Measurements from ENCODE around the gene THYN1. TPM values are rescaled to one million over a fixed set of nuclear protein-coding genes. Genes with fewer than 3 reads are reported as not detected.
A peak's percentile ranks its signal among the peaks of the same experiment; 100 is the strongest.
"Not testable (repeated sequence)": the region's sequence is repeated elsewhere in the genome, so short reads cannot be mapped to it uniquely, and the experiment has no call there.

Gene THYN1
- 24.7 and 34.7 TPM in 2 replicates for total RNA-seq (2014; rRNA removed; shearing (Covaris generic))

DNA sequence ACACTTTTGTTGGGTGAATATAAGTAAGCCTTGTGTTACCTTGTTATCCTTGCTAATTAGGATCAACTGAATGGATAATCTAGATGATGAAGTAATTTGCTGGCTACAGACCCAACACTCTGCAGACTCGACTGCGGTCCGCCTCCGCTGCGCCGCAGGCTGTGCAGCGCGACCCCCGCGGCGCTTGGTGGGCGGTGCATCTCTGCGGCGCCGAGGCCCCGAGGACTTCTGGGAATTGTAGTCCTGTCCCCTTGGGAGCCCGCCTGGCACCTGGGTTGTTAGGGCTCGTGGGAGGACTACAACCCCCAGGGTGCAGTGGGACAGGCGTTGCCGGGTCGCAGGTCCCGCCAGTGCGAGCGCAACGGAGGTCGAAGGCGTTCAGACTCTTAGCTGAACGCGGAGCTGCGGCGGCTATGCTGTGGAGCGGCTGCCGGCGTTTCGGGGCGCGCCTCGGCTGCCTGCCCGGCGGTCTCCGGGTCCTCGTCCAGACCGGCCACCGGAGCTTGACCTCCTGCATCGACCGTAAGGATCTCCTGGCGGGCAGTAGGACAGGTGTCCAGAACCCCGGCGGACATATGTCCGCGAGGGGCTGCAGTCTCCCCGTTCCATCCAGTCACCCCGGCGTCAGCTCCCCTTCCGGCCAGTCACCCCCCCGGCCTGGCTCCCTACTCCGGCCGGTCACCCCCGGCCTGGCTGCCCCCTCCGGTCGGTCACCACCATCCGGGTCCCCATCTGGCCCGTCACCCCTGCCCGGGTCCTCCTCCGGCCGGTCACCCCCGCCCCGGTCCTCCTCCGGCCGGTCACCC is at the start of gene THYN1, which contains the start of gene ACAD8:
Gene THYN1 (minus strand): TSS at position 165 of the 806 bp plus-strand sequence. CDS start 470 bp downstream, outside the sequence.
Gene ACAD8 (plus strand): TSS at position 381 of the 806 bp plus-strand sequence. CDS start 33 bp downstream, at position 414.
- Histone ChIP-seq H3K4me3 (peak within 1 kb of the TSS; percentile 78), H3K9me3 (replicated peaks) (no peaks in the 10 kb centered on the region), H3K27ac (no peak within 1 kb of the TSS), H3K27me3 (replicated peaks) (no peaks in the 10 kb centered on the region), H3K36me3 (peaks cover 6% of the 10 kb centered on the region), H3K4me1 (replicated peaks) (peaks cover 9% of the 10 kb centered on the region; the same call in 1 of the 2 replicates)
- peak; percentile 71 to 91 for DNase-seq (ENCODE audit: low read depth in 1 of 2, low spot score in 2 of 2)

DNA sequence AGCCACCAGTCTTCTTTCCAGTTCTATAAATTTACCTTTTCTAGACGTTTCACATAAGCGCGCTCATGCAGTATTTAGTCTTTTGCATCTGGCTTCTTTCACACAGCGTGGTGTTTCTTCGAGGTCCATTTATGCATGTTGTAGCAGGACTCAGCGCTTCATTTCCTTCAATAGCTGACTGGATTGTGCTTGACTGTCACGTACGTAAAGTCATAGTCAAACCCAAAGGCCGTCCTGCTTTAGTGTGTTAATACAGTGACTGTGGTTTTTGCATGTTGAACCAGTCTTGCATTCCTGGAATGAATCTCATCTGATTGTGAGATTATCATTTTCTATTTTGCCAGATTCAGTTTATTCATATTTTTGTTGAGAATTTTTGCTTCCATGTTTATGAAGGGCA is 41.5 kb upstream of the THYN1 start:
- Histone ChIP-seq H3K9me3 (replicated peaks) (no peaks in the 10 kb centered on the region), H3K36me3 (no peaks in the 10 kb centered on the region), H3K27ac (no peak overlapping the region), H3K4me3 (no peak overlapping the region), H3K4me1 (replicated peaks) (no peaks in the 10 kb centered on the region), H3K27me3 (replicated peaks) (no peaks in the 10 kb centered on the region)
- no peak for DNase-seq (ENCODE audit: low read depth in 1 of 2, low spot score in 2 of 2)

DNA sequence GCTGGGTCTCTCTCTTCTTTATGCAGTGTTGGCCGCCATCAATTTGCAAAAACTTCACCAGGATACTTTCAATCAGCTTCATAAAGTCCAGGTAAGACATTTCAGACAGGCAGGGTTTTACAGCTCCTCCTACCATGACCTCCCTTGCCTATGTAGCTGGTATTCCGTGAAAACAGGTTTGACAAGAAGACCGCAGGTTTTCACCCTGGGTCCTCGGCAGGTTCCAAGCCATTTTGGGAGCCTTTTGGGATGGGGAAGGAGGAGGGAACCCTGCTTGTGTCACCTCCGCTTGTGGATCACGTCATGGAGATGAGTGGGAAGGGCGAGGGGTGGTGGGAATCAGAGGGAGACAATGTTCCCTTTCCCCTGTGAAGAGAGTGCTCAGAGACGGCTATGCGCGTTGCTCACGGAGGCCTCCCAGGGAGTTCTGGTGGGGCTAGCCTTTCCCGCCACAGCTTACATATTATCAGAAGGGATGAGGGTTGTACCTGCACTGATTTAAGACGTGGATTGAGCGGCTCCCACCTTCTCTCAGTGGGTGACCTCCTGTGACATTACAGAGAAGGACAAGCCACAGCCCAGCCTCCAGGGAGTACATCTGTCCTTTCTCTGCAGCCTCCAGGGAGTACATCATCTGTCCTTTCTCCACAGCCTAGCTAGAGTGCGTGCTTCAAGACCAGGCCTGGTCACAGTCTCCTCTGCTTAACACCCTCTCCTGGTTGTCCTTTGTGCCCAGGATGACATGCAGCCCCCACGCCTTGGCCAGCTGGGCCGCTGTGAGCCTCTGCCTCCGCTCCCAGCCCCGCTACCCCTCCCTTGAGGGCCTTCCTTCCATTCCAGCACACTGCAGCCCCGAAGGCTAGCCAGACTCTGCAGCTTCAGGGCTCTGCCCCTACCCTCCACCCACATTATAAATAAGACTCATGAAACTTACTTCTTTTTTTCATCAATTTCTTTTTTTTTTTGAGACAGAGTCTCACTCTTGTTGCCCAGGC is 40.3 kb upstream of the THYN1 start:
- H3K4me1 ChIP-seq (replicated peaks): no peaks in the 10 kb centered on the region
- DNase-seq (ENCODE audit: low read depth in 1 of 2, low spot score in 2 of 2): no peak

DNA sequence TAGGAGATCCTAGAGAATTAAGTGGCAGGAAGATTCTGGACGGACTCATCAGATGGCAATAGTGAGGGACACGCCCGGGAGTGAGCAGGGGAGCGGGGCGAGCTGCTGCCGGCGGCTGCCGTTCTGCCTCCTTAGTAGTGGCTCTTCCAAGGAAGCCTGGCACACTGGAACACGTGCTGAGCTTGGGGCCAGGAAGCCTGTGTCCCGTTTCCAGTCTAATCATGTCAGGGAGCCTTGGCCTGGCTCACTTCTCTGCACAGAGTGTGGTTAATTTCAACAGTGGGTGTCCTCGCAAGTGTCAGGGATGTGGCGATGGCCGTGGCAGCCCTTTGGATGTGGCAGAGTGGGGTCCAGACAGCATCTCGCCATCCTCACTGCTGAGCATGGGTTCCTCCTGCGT is 39.5 kb upstream of the THYN1 start:
- Histone ChIP-seq H3K4me1 (replicated peaks) (no peaks in the 10 kb centered on the region), H3K9me3 (replicated peaks) (no peaks in the 10 kb centered on the region), H3K4me3 (no peak overlapping the region), H3K27me3 (replicated peaks) (no peaks in the 10 kb centered on the region), H3K27ac (no peak overlapping the region), H3K36me3 (no peaks in the 10 kb centered on the region)
- no peak for DNase-seq (ENCODE audit: low read depth in 1 of 2, low spot score in 2 of 2)

More for the DNA sequence above, 40.3 kb upstream of the THYN1 start:
- Histone ChIP-seq H3K36me3 (no peaks in the 10 kb centered on the region), H3K27me3 (replicated peaks) (no peaks in the 10 kb centered on the region), H3K9me3 (replicated peaks) (no peaks in the 10 kb centered on the region), H3K27ac (no peak overlapping the region), H3K4me3 (no peak overlapping the region)

DNA sequence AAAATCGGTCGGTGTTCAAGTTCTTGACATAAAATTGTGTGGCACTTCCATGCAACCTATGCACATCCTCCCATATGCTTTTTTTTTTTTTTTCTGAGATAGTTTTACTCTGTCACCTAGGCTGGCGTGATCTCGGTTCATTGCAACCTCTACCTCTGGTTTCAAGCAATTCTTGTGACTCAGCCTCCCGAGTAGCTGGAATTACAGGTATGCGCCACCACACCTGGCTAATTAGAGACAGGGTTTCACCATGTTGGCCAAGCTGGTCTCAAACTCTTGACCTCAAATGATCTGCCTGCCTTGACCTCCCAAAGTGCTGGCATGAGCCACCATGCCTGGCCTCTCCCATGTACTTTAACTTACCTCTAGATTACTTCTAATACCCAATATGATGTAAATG is 38.0 kb upstream of the THYN1 start:
- Histone ChIP-seq H3K36me3 (no peaks in the 10 kb centered on the region), H3K9me3 (replicated peaks) (no peaks in the 10 kb centered on the region), H3K27ac (no peak overlapping the region), H3K27me3 (replicated peaks) (no peaks in the 10 kb centered on the region), H3K4me1 (replicated peaks) (no peaks in the 10 kb centered on the region), H3K4me3 (no peak overlapping the region)
- no peak for DNase-seq (ENCODE audit: low read depth in 1 of 2, low spot score in 2 of 2)

DNA sequence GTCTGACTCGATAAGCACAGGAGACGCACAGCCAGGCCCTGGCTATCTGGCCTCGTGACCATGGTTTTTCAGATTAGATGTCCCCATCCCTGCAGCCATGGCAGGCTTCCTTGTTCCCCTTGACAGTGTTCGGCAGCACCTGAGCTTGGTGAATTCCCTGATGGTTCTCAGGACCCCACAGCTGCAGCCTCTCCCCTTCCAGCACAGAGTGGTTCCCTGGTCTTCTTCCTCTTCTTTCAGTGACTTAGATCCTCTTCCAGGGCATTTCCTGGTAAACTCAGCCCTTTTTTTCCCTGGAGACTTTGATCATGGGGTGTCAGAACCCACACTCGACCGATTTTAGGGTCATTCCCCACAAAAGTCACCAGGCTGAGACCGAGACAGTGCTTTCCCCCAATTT is 37.5 kb upstream of the THYN1 start:
- H3K9me3 ChIP-seq (replicated peaks): no peaks in the 10 kb centered on the region
- no peak for DNase-seq (ENCODE audit: low read depth in 1 of 2, low spot score in 2 of 2)
- no peak overlapping the region for H3K27ac ChIP-seq
- H3K4me1 ChIP-seq (replicated peaks): no peaks in the 10 kb centered on the region
- no peaks in the 10 kb centered on the region for H3K36me3 ChIP-seq
- no peak overlapping the region for H3K4me3 ChIP-seq
- H3K27me3 ChIP-seq (replicated peaks): no peaks in the 10 kb centered on the region

DNA sequence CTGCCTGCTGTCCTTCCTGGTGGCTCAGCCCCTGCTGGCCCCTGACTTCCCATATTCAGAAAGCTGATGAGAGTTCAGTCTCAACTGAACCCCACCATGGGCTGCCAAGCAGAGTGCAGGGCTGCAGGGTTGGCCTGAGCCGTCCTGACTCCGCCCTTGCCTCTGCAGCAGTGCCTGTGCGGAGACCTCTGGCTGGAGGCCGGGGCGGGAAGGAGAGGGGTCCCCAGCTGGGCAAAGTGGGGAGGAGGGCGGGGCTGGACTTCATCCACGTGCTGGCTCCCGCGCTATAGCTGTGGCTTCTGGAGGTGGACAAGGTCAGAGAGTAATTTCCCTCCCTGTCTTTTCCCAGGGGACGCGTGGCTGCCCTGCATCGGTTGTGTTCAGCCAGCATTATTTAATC is 36.6 kb upstream of the THYN1 start:
- DNase-seq (ENCODE audit: low read depth in 1 of 2, low spot score in 2 of 2): no peak
- Histone ChIP-seq H3K36me3 (no peaks in the 10 kb centered on the region), H3K27ac (no peak overlapping the region), H3K4me3 (no peak overlapping the region), H3K4me1 (replicated peaks) (no peaks in the 10 kb centered on the region), H3K9me3 (replicated peaks) (no peaks in the 10 kb centered on the region), H3K27me3 (replicated peaks) (no peaks in the 10 kb centered on the region)

DNA sequence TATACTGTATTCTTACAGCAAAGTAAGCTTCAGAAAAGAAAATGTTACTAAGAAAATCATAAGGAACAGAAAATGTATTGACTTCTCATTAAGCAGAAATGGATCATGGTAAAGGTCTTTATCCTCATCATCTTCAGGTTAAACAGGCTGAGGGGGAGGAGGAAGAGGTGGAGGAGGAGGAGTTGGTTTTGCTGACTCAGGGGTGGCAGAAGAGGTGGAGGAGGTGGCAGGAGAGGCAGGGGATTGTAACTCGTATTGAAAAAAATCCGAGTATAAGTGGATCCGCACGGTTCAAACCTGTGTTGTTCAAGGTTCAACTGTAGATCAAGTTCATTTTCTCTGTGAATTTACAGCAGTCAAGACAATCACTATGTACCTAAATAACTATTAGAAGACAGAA is 36.0 kb upstream of the THYN1 start:
- no peaks in the 10 kb centered on the region for H3K36me3 ChIP-seq
- H3K4me1 ChIP-seq (replicated peaks): no peaks in the 10 kb centered on the region
- no peaks in the 10 kb centered on the region for H3K9me3 ChIP-seq (replicated peaks)
- no peak overlapping the region for H3K27ac ChIP-seq
- H3K4me3 ChIP-seq: no peak overlapping the region
- no peaks in the 10 kb centered on the region for H3K27me3 ChIP-seq (replicated peaks)
- no peak for DNase-seq (ENCODE audit: low read depth in 1 of 2, low spot score in 2 of 2)

DNA sequence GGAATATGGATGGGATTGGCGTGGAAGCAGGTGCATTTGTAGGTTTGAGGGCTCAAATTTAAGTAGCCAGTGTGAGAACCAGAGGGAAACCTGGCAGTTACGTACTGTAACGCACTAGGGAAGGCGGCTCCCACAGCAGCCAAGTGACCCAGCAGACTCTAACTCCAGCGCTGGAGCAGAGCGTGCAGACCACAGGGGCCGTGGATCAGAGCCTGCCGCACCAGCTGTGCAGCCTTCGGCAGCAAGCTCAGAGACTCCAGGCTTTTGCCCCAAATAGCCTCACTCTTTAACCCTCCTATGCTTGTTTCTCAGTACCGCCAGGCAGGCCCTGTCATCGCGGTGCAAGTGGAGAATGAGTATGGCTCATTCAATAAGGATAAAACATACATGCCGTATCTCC is 35.3 kb upstream of the THYN1 start:
- no peaks in the 10 kb centered on the region for H3K27me3 ChIP-seq (replicated peaks)
- no peak for DNase-seq (ENCODE audit: low read depth in 1 of 2, low spot score in 2 of 2)
- H3K36me3 ChIP-seq: no peaks in the 10 kb centered on the region
- H3K9me3 ChIP-seq (replicated peaks): no peaks in the 10 kb centered on the region
- H3K4me3 ChIP-seq: no peak overlapping the region
- no peak overlapping the region for H3K27ac ChIP-seq
- H3K4me1 ChIP-seq (replicated peaks): no peaks in the 10 kb centered on the region

DNA sequence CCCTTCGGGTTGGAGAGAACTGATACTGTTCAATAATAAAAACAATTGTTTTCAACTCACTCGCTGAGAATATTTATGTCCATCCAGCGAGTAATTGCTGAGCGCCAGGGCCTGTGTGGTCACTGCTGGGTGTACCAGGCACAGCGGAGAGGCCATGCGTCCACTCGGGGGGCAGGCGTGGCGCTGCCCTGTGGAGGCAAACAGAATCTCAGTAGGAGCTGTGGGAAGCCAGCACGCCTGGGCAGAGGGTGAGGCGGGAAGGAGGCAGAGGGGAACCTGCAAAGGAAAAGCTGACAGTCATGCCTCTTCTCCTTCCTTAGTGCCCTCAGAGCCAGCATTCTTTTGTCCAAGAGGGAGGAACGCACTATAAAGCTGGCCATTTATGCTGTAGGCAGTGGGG is 34.4 kb upstream of the THYN1 start:
- Histone ChIP-seq H3K27ac (no peak overlapping the region), H3K36me3 (no peaks in the 10 kb centered on the region), H3K4me3 (no peak overlapping the region), H3K27me3 (replicated peaks) (no peaks in the 10 kb centered on the region), H3K9me3 (replicated peaks) (no peaks in the 10 kb centered on the region), H3K4me1 (replicated peaks) (no peaks in the 10 kb centered on the region)
- no peak for DNase-seq (ENCODE audit: low read depth in 1 of 2, low spot score in 2 of 2)

DNA sequence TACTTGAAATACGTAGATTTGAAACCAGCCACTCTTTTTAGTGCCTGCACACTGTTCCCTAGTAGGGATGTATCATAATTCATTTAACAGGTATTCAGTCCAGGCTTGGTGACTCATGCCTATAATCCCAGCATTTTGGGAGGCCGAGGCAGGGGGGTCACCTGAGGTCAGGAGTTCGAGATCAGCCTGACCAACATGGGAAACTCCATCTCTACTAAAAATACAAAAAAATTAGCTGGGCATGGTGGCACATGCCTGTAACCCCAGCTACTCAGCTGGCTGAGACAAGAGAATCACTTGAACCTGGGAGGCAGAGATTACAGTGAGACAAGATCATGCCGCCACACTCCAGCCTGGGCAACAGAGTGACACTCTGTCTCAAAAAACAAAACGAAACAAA is 31.2 kb upstream of the THYN1 start:
- H3K27me3 ChIP-seq (replicated peaks); H3K27ac ChIP-seq; H3K4me3 ChIP-seq; H3K36me3 ChIP-seq; H3K4me1 ChIP-seq (replicated peaks); DNase-seq (ENCODE audit: low read depth in 1 of 2, low spot score in 2 of 2); H3K9me3 ChIP-seq (replicated peaks): not testable (repeated sequence)

DNA sequence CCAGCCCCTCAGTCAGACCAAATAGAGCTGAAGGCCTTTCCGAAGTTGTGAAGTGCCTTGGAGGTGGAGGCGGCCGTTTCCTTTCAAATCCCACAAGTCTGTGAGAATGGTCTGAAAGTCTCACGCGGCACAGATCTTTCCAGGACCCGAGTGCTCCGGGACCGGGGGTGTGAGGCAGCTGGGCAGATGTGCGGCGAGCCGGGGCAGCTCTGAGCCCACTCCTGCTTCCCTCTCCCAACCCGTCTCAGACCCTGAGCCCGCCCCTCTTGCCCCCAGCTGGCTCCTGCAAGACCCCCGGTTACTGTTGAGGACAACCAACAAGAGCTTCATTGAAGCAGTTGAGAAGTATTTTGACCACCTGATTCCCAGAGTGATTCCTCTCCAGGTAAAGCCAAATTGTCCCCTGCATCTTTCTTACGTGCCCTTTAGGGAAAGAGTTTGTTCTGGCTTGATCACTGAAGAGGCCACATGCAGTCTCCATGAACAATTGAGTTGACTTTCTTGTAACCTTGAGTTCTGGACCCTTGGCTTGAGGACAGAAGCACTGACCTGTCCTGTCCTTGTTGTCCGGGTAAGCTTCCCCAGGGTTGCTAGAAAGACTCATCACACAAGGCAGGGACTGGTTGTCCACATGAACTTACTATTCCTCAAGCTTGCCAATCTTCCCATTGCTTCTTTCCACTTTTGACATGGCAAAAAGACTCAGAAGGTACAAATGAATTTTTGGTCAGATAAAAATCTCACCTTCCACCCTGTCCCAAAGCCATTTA is 30.5 kb upstream of the THYN1 start:
- Histone ChIP-seq H3K36me3 (no peaks in the 10 kb centered on the region), H3K4me3 (no peak overlapping the region), H3K4me1 (replicated peaks) (no peaks in the 10 kb centered on the region), H3K27me3 (replicated peaks) (peaks cover 6% of the 10 kb centered on the region; the same call in 1 of the 2 replicates), H3K9me3 (replicated peaks) (no peaks in the 10 kb centered on the region), H3K27ac (no peak overlapping the region)
- DNase-seq (ENCODE audit: low read depth in 1 of 2, low spot score in 2 of 2): no peak

All from SJSA1 (cell line).